ENCODE measurements around the gene HLX.

DNA sequence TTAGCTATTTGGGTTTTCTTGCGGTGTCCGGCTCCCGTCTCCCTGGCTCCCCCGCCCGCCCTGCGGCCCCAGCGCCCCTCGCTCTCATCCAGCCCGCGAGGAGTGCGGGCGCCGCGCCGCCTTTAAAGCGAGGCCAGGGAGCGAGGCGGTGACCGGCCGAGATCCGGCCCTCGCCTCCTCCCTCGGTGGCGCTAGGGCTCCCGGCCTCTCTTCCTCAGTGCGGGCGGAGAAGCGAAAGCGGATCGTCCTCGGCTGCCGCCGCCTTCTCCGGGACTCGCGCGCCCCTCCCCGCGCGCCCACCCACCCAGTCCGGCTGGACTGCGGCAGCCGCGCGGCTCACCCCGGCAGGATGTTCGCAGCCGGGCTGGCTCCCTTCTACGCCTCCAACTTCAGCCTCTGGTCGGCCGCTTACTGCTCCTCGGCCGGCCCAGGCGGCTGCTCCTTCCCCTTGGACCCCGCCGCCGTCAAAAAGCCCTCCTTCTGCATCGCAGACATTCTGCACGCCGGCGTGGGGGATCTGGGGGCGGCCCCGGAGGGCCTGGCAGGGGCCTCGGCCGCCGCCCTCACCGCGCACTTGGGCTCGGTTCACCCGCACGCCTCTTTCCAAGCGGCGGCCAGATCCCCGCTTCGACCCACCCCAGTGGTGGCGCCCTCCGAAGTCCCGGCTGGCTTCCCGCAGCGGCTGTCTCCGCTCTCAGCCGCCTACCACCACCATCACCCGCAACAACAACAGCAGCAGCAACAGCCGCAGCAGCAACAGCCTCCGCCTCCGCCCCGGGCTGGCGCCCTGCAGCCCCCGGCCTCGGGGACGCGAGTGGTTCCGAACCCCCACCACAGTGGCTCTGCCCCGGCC lies 492 bp downstream of the HLX start:
- TF ChIP-seq POLR2A (IDR thresholded peaks at IDR 0.05) (no peak), EP300 (IDR thresholded peaks at IDR 0.05) (no peak)
- TF ChIP-seq, protein P1, sequence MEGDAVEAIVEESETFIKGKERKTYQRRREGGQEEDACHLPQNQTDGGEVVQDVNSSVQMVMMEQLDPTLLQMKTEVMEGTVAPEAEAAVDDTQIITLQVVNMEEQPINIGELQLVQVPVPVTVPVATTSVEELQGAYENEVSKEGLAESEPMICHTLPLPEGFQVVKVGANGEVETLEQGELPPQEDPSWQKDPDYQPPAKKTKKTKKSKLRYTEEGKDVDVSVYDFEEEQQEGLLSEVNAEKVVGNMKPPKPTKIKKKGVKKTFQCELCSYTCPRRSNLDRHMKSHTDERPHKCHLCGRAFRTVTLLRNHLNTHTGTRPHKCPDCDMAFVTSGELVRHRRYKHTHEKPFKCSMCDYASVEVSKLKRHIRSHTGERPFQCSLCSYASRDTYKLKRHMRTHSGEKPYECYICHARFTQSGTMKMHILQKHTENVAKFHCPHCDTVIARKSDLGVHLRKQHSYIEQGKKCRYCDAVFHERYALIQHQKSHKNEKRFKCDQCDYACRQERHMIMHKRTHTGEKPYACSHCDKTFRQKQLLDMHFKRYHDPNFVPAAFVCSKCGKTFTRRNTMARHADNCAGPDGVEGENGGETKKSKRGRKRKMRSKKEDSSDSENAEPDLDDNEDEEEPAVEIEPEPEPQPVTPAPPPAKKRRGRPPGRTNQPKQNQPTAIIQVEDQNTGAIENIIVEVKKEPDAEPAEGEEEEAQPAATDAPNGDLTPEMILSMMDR (IDR thresholded peaks at IDR 0.05): no peak

Measured in tibial nerve (tissue), 4 donors.